ENCODE measurements around the gene NCOA5.

Gene NCOA5

DNA sequence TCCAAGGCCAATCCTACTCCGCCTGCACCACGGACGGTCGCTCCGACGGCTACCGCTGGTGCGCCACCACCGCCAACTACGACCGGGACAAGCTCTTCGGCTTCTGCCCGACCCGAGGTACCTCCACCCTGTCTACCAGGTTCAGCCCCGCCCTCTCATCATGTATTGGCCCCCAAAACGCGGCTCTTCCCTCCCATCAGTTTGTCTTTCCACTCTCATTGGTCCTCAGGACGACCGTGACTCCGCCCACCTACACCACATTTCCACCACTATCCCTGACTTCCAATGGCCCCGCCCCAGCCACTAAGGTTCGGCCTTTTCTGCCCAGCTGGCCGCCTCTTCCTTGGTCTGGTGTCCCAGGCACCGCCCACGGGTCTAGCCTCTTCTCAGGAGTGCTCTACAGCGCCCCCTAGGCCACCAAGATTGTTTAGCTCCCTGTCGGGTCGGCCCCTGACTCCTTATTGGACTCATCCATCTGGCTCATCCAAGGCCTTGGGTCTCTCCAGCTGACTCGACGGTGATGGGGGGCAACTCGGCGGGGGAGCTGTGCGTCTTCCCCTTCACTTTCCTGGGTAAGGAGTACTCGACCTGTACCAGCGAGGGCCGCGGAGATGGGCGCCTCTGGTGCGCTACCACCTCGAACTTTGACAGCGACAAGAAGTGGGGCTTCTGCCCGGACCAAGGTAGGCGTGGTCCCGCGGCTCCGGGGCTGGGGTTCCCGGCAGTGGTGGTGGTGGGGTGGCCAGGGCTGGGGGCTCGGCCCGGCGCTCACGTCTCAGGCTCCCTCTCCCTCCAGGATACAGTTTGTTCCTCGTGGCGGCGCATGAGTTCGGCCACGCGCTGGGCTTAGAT lies 77.9 kb downstream of the NCOA5 start:
- H3K4me1 Mint-ChIP-seq: peaks cover 61 to 82% of the 10 kb centered on the region in 2 donors
- peak overlapping the region; percentile 94 for H3K27ac Mint-ChIP-seq
- H3K9me3 Mint-ChIP-seq: peaks cover 6 to 8% of the 10 kb centered on the region in 2 donors
- peak overlapping the region; percentile 66 to 70 for H3K4me3 Mint-ChIP-seq
- DNase-seq: no peak
- H3K36me3 Mint-ChIP-seq: peaks cover 6 to 7% of the 10 kb centered on the region in 2 donors
- no peak for ATAC-seq (replicated peaks)
- H3K27me3 Mint-ChIP-seq: peaks cover 50 to 70% of the 10 kb centered on the region in 2 donors
